ENCODE measurements around the gene SGMS1.

SGMS1 gene

GRCh38 chr10:50336140-50336539 lies 287.6 kb downstream of the SGMS1 start:
- H3K27me3 ChIP-seq (replicated peaks) = no peaks in the 10 kb centered on the region
- H3K27ac ChIP-seq = no peak overlapping the region
- in situ Hi-C loops (cut with HindIII; ENCODE audit: low pct_ligation_motif_present, low sequenced_read_pairs) = no loop called here
- no peaks in the 10 kb centered on the region for H3K36me3 ChIP-seq (replicated peaks)
- no peak overlapping the region for H3K4me3 ChIP-seq (ENCODE audit: low read depth, low read length)
- no peak for DNase-seq
- no peak for TF ChIP-seq CTCF (IDR thresholded peaks at IDR 0.05; ENCODE audit: low read depth, low read length, missing control alignments)

GRCh38 chr10:50335397-50335796 lies 288.4 kb downstream of the SGMS1 start:
- TF ChIP-seq CTCF (IDR thresholded peaks at IDR 0.05; ENCODE audit: low read depth, low read length, missing control alignments) = no peak
- no peaks in the 10 kb centered on the region for H3K27me3 ChIP-seq (replicated peaks)
- H3K36me3 ChIP-seq (replicated peaks) = no peaks in the 10 kb centered on the region
- in situ Hi-C loops (cut with HindIII; ENCODE audit: low pct_ligation_motif_present, low sequenced_read_pairs) = no loop called here
- H3K4me3 ChIP-seq (ENCODE audit: low read depth, low read length) = no peak overlapping the region
- DNase-seq = no peak
- no peak overlapping the region for H3K27ac ChIP-seq

GRCh38 chr10:50334273-50334672 lies 289.5 kb downstream of the SGMS1 start:
- no peak for DNase-seq
- in situ Hi-C loops (cut with HindIII; ENCODE audit: low pct_ligation_motif_present, low sequenced_read_pairs) = no loop called here

GRCh38 chr10:50333872-50334271 lies 289.9 kb downstream of the SGMS1 start:
- in situ Hi-C loops (cut with HindIII; ENCODE audit: low pct_ligation_motif_present, low sequenced_read_pairs) = no loop called here
- Histone ChIP-seq H3K36me3 (replicated peaks) (no peaks in the 10 kb centered on the region), H3K27ac (no peak overlapping the region), H3K27me3 (replicated peaks) (no peaks in the 10 kb centered on the region), H3K4me3 (ENCODE audit: low read depth, low read length) (no peak overlapping the region)
- TF ChIP-seq CTCF (IDR thresholded peaks at IDR 0.05; ENCODE audit: low read depth, low read length, missing control alignments) = no peak
- no peak for DNase-seq

More at GRCh38 chr10:50334273-50334672, 289.5 kb downstream of the SGMS1 start:
- no peaks in the 10 kb centered on the region for H3K27me3 ChIP-seq (replicated peaks)
- H3K36me3 ChIP-seq (replicated peaks) = no peaks in the 10 kb centered on the region
- no peak overlapping the region for H3K27ac ChIP-seq
- no peak overlapping the region for H3K4me3 ChIP-seq (ENCODE audit: low read depth, low read length)
- TF ChIP-seq CTCF (IDR thresholded peaks at IDR 0.05; ENCODE audit: low read depth, low read length, missing control alignments) = no peak

- no peak for TF ChIP-seq CTCF (IDR thresholded peaks at IDR 0.05; ENCODE audit: low read depth, low read length, missing control alignments)
- Histone ChIP-seq H3K27ac (no peak overlapping the region), H3K36me3 (replicated peaks) (no peaks in the 10 kb centered on the region), H3K27me3 (replicated peaks) (no peaks in the 10 kb centered on the region), H3K4me3 (ENCODE audit: low read depth, low read length) (no peak overlapping the region)
- DNase-seq = no peak
- in situ Hi-C loops (cut with HindIII; ENCODE audit: low pct_ligation_motif_present, low sequenced_read_pairs) = no loop called here
These were observed 291.5 kb downstream of the SGMS1 start for GRCh38 chr10:50332108-50332842.

GRCh38 chr10:50331486-50331885 lies 292.3 kb downstream of the SGMS1 start:
- no peak overlapping the region for H3K27ac ChIP-seq
- H3K36me3 ChIP-seq (replicated peaks) = no peaks in the 10 kb centered on the region
- H3K27me3 ChIP-seq (replicated peaks) = no peaks in the 10 kb centered on the region
- no peak overlapping the region for H3K4me3 ChIP-seq (ENCODE audit: low read depth, low read length)
- in situ Hi-C loops (cut with HindIII; ENCODE audit: low pct_ligation_motif_present, low sequenced_read_pairs) = no loop called here
- TF ChIP-seq CTCF (IDR thresholded peaks at IDR 0.05; ENCODE audit: low read depth, low read length, missing control alignments) = no peak
- DNase-seq = no peak

Data from brain microvascular endothelial cell (primary cell).